Mesothelial cell of epicardium (in vitro differentiated cells): Measurements from ENCODE around the gene RBP3. TPM values are rescaled to one million over a fixed set of nuclear protein-coding genes. Genes with fewer than 3 reads are reported as not detected.

Source experiments
- DNase-seq, 2 experiments: peaks; one replicate each; pipeline ENCODE4 v3.0.0; 2021; ENCODE audit warnings: low spot score in 2 of 2; ENCODE audit not compliant: unreplicated experiment in 2 of 2
- H3K27ac Mint-ChIP-seq: 2 replicates; pipeline ENCODE4 v1.8.0; 2021; ENCODE audit warnings: mixed read lengths
- H3K27me3 Mint-ChIP-seq: 2 replicates; pipeline ENCODE4 v1.8.0; 2021; ENCODE audit warnings: low read depth, mixed read lengths
- H3K36me3 Mint-ChIP-seq: 2 replicates; pipeline ENCODE4 v1.8.0; 2021; ENCODE audit warnings: mixed read lengths
- H3K4me1 Mint-ChIP-seq: 2 replicates; pipeline ENCODE4 v1.8.0; 2021; ENCODE audit warnings: mixed read lengths
- H3K4me3 Mint-ChIP-seq: 2 replicates; pipeline ENCODE4 v1.8.0; 2021; ENCODE audit warnings: mild to moderate bottlenecking, moderate library complexity, mixed read lengths
- H3K9me3 Mint-ChIP-seq: 2 replicates; pipeline ENCODE4 v1.8.0; 2021; ENCODE audit warnings: mixed read lengths
- CTCF ChIP-seq: fragments of 200-600 bp; sonication (generic); IDR thresholded peaks from one replicate; pipeline ENCODE4 v1.5.0; 2021; ENCODE audit warnings: antibody characterized with exemption; ENCODE audit not compliant: unreplicated experiment
- total RNA-seq: library from RNA; stranded (reverse); gene quantifications from 3 replicates; pipeline ENCODE4 v1.2.1, GENCODE V29; 2021

Gene RBP3
- total RNA-seq, 1 donor from 2014 or later: not detected

GRCh38 chr10:47380341-47381102, 32.4 kb downstream of the RBP3 start:
- no peak overlapping the region for H3K27ac Mint-ChIP-seq
- no peaks in the 10 kb centered on the region for H3K36me3 Mint-ChIP-seq
- peaks cover 41% of the 10 kb centered on the region for H3K27me3 Mint-ChIP-seq
- peaks cover 15% of the 10 kb centered on the region for H3K4me1 Mint-ChIP-seq
- no peak for TF ChIP-seq CTCF
- no peaks in the 10 kb centered on the region for H3K9me3 Mint-ChIP-seq
- DNase-seq: peak in 1 of 2 experiments; percentile 25
- no peak overlapping the region for H3K4me3 Mint-ChIP-seq

- no peak for DNase-seq
- H3K9me3 Mint-ChIP-seq: no peaks in the 10 kb centered on the region
- H3K4me1 Mint-ChIP-seq: peaks cover 15% of the 10 kb centered on the region
- TF ChIP-seq CTCF: no peak
- no peak overlapping the region for H3K4me3 Mint-ChIP-seq
- H3K36me3 Mint-ChIP-seq: no peaks in the 10 kb centered on the region
- H3K27me3 Mint-ChIP-seq: peaks cover 41% of the 10 kb centered on the region
- no peak overlapping the region for H3K27ac Mint-ChIP-seq
Observed at GRCh38 chr10:47381103-47381395, 32.9 kb downstream of the RBP3 start.

GRCh38 chr10:47381427-47382379, 33.5 kb downstream of the RBP3 start:
- Mint-ChIP-seq H3K36me3 (no peaks in the 10 kb centered on the region), H3K9me3 (no peaks in the 10 kb centered on the region), H3K4me1 (peaks cover 15% of the 10 kb centered on the region), H3K27ac (no peak overlapping the region), H3K4me3 (no peak overlapping the region), H3K27me3 (peaks cover 41% of the 10 kb centered on the region)
- no peak for TF ChIP-seq CTCF
- DNase-seq: peak in 1 of 2 experiments; percentile 25

GRCh38 chr10:47383261-47384147, 35.3 kb downstream of the RBP3 start:
- peaks cover 39% of the 10 kb centered on the region for H3K27me3 Mint-ChIP-seq
- DNase-seq: peak in 1 of 2 experiments; percentile 36
- no peaks in the 10 kb centered on the region for H3K9me3 Mint-ChIP-seq
- TF ChIP-seq CTCF: no peak
- H3K27ac Mint-ChIP-seq: peak overlapping the region; percentile 3
- peaks cover 12% of the 10 kb centered on the region for H3K4me1 Mint-ChIP-seq
- H3K36me3 Mint-ChIP-seq: no peaks in the 10 kb centered on the region
- H3K4me3 Mint-ChIP-seq: peak overlapping the region; percentile 76
